ENCODE data around the gene TXNDC15.
"Not testable (repeated sequence)": the region's sequence is repeated elsewhere in the genome, so short reads cannot be mapped to it uniquely, and the experiment has no call there.

The TXNDC15 gene

GRCh38 chr5:134857401-134857800, 16.8 kb upstream of the TXNDC15 start:
- Histone ChIP-seq H3K36me3 (ENCODE audit: insufficient read depth, insufficient read length, low read length) (peaks cover 46% of the 10 kb centered on the region), H3K9ac (ENCODE audit: insufficient read length, low read depth) (no peak overlapping the region), H3K27me3 (ENCODE audit: insufficient read depth, insufficient read length) (no peaks in the 10 kb centered on the region), H3K9me3 (ENCODE audit: insufficient read depth, low read length) (no peaks in the 10 kb centered on the region), H3K4me1 (ENCODE audit: insufficient read depth, insufficient read length) (no peaks in the 10 kb centered on the region), H3K4me3 (ENCODE audit: insufficient read length, low read depth) (no peak overlapping the region)
- TF ChIP-seq ZNF274 (IDR thresholded peaks at IDR 0.05; ENCODE audit: low read depth, low read length) (no peak), SUZ12 (IDR thresholded peaks at IDR 0.05; ENCODE audit: extremely low read depth, insufficient read depth, insufficient read length) (no peak), YY1 (IDR thresholded peaks at IDR 0.05; ENCODE audit: insufficient read depth, insufficient read length) (no peak)
- DNase-seq (ENCODE audit: low read depth, low spot score) = no peak

GRCh38 chr5:134864707-134865106, 9.5 kb upstream of the TXNDC15 start:
- no peaks in the 10 kb centered on the region for H3K27me3 ChIP-seq (ENCODE audit: insufficient read depth, insufficient read length)
- no peaks in the 10 kb centered on the region for H3K4me1 ChIP-seq (ENCODE audit: insufficient read depth, insufficient read length)
- no peak overlapping the region for H3K4me3 ChIP-seq (ENCODE audit: insufficient read length, low read depth)
- TF ChIP-seq ZNF274 (IDR thresholded peaks at IDR 0.05; ENCODE audit: low read depth, low read length) (no peak), YY1 (IDR thresholded peaks at IDR 0.05; ENCODE audit: insufficient read depth, insufficient read length) (no peak), SUZ12 (IDR thresholded peaks at IDR 0.05; ENCODE audit: extremely low read depth, insufficient read depth, insufficient read length) (no peak)
- peaks cover 3% of the 10 kb centered on the region for H3K36me3 ChIP-seq (ENCODE audit: insufficient read depth, insufficient read length, low read length)
- H3K9me3 ChIP-seq (ENCODE audit: insufficient read depth, low read length) = no peaks in the 10 kb centered on the region
- H3K9ac ChIP-seq (ENCODE audit: insufficient read length, low read depth) = no peak overlapping the region
- DNase-seq (ENCODE audit: low read depth, low spot score) = no peak

- no peaks in the 10 kb centered on the region for H3K36me3 ChIP-seq (ENCODE audit: insufficient read depth, insufficient read length, low read length)
- no peaks in the 10 kb centered on the region for H3K4me1 ChIP-seq (ENCODE audit: insufficient read depth, insufficient read length)
- TF ChIP-seq YY1 (IDR thresholded peaks at IDR 0.05; ENCODE audit: insufficient read depth, insufficient read length) (no peak), SUZ12 (IDR thresholded peaks at IDR 0.05; ENCODE audit: extremely low read depth, insufficient read depth, insufficient read length) (no peak)
- H3K4me3 ChIP-seq (ENCODE audit: insufficient read length, low read depth) = peak overlapping the region; percentile 85
- no peak overlapping the region for H3K9ac ChIP-seq (ENCODE audit: insufficient read length, low read depth)
- H3K9me3 ChIP-seq (ENCODE audit: insufficient read depth, low read length) = no peaks in the 10 kb centered on the region
- no peaks in the 10 kb centered on the region for H3K27me3 ChIP-seq (ENCODE audit: insufficient read depth, insufficient read length)
- no peak for DNase-seq (ENCODE audit: low read depth, low spot score)
Observed at GRCh38 chr5:134873494-134873893, 677 bp upstream of the TXNDC15 start.

GRCh38 chr5:134874831-134875655, 872 bp downstream of the TXNDC15 start:
- no peaks in the 10 kb centered on the region for H3K9me3 ChIP-seq (ENCODE audit: insufficient read depth, low read length)
- no peaks in the 10 kb centered on the region for H3K27me3 ChIP-seq (ENCODE audit: insufficient read depth, insufficient read length)
- no peaks in the 10 kb centered on the region for H3K4me1 ChIP-seq (ENCODE audit: insufficient read depth, insufficient read length)
- H3K36me3 ChIP-seq (ENCODE audit: insufficient read depth, insufficient read length, low read length) = no peaks in the 10 kb centered on the region
- TF ChIP-seq YY1 (IDR thresholded peaks at IDR 0.05; ENCODE audit: insufficient read depth, insufficient read length) (no peak), SUZ12 (IDR thresholded peaks at IDR 0.05; ENCODE audit: extremely low read depth, insufficient read depth, insufficient read length) (no peak)
- H3K9ac ChIP-seq (ENCODE audit: insufficient read length, low read depth) = peak overlapping the region; percentile 95
- peak overlapping the region; percentile 85 for H3K4me3 ChIP-seq (ENCODE audit: insufficient read length, low read depth)
- DNase-seq (ENCODE audit: low read depth, low spot score) = no peak

GRCh38 chr5:134877159-134877558, 3.0 kb downstream of the TXNDC15 start:
- TF ChIP-seq YY1 (IDR thresholded peaks at IDR 0.05; ENCODE audit: insufficient read depth, insufficient read length) (no peak), ZNF274 (IDR thresholded peaks at IDR 0.05; ENCODE audit: low read depth, low read length) (no peak), SUZ12 (IDR thresholded peaks at IDR 0.05; ENCODE audit: extremely low read depth, insufficient read depth, insufficient read length) (no peak)
- DNase-seq (ENCODE audit: low read depth, low spot score) = no peak
- Histone ChIP-seq H3K9ac (ENCODE audit: insufficient read length, low read depth) (no peak overlapping the region), H3K36me3 (ENCODE audit: insufficient read depth, insufficient read length, low read length) (no peaks in the 10 kb centered on the region), H3K4me1 (ENCODE audit: insufficient read depth, insufficient read length) (no peaks in the 10 kb centered on the region), H3K27me3 (ENCODE audit: insufficient read depth, insufficient read length) (no peaks in the 10 kb centered on the region), H3K4me3 (ENCODE audit: insufficient read length, low read depth) (no peak overlapping the region), H3K9me3 (ENCODE audit: insufficient read depth, low read length) (no peaks in the 10 kb centered on the region)

- Histone ChIP-seq H3K9me3 (ENCODE audit: insufficient read depth, low read length) (no peaks in the 10 kb centered on the region), H3K27me3 (ENCODE audit: insufficient read depth, insufficient read length) (no peaks in the 10 kb centered on the region), H3K9ac (ENCODE audit: insufficient read length, low read depth) (no peak overlapping the region), H3K36me3 (ENCODE audit: insufficient read depth, insufficient read length, low read length) (no peaks in the 10 kb centered on the region), H3K4me3 (ENCODE audit: insufficient read length, low read depth) (no peak overlapping the region), H3K4me1 (ENCODE audit: insufficient read depth, insufficient read length) (no peaks in the 10 kb centered on the region)
- DNase-seq (ENCODE audit: low read depth, low spot score) = no peak
- TF ChIP-seq SUZ12 (IDR thresholded peaks at IDR 0.05; ENCODE audit: extremely low read depth, insufficient read depth, insufficient read length) (no peak), YY1 (IDR thresholded peaks at IDR 0.05; ENCODE audit: insufficient read depth, insufficient read length) (no peak), ZNF274 (IDR thresholded peaks at IDR 0.05; ENCODE audit: low read depth, low read length) (no peak)
Observed at GRCh38 chr5:134878403-134878802, 4.2 kb downstream of the TXNDC15 start.

- DNase-seq (ENCODE audit: low read depth, low spot score) = no peak
- no peak overlapping the region for H3K4me3 ChIP-seq (ENCODE audit: insufficient read length, low read depth)
- no peaks in the 10 kb centered on the region for H3K4me1 ChIP-seq (ENCODE audit: insufficient read depth, insufficient read length)
- H3K9ac ChIP-seq (ENCODE audit: insufficient read length, low read depth) = no peak overlapping the region
- H3K36me3 ChIP-seq (ENCODE audit: insufficient read depth, insufficient read length, low read length) = no peaks in the 10 kb centered on the region
- H3K27me3 ChIP-seq (ENCODE audit: insufficient read depth, insufficient read length) = no peaks in the 10 kb centered on the region
- H3K9me3 ChIP-seq (ENCODE audit: insufficient read depth, low read length) = no peaks in the 10 kb centered on the region
- TF ChIP-seq YY1 (IDR thresholded peaks at IDR 0.05; ENCODE audit: insufficient read depth, insufficient read length) (no peak), ZNF274 (IDR thresholded peaks at IDR 0.05; ENCODE audit: low read depth, low read length) (no peak), SUZ12 (IDR thresholded peaks at IDR 0.05; ENCODE audit: extremely low read depth, insufficient read depth, insufficient read length) (no peak)
Observed at GRCh38 chr5:134879456-134879855, 5.3 kb downstream of the TXNDC15 start.

GRCh38 chr5:134880937-134881336, 6.8 kb downstream of the TXNDC15 start:
- H3K27me3 ChIP-seq (ENCODE audit: insufficient read depth, insufficient read length); DNase-seq (ENCODE audit: low read depth, low spot score); H3K9ac ChIP-seq (ENCODE audit: insufficient read length, low read depth); H3K36me3 ChIP-seq (ENCODE audit: insufficient read depth, insufficient read length, low read length); H3K4me1 ChIP-seq (ENCODE audit: insufficient read depth, insufficient read length); H3K9me3 ChIP-seq (ENCODE audit: insufficient read depth, low read length); H3K4me3 ChIP-seq (ENCODE audit: insufficient read length, low read depth): not testable (repeated sequence)

GRCh38 chr5:134881711-134882110, 7.5 kb downstream of the TXNDC15 start:
- not testable (repeated sequence) for H3K4me3 ChIP-seq (ENCODE audit: insufficient read length, low read depth); H3K36me3 ChIP-seq (ENCODE audit: insufficient read depth, insufficient read length, low read length); H3K9ac ChIP-seq (ENCODE audit: insufficient read length, low read depth); H3K4me1 ChIP-seq (ENCODE audit: insufficient read depth, insufficient read length); DNase-seq (ENCODE audit: low read depth, low spot score); H3K27me3 ChIP-seq (ENCODE audit: insufficient read depth, insufficient read length); H3K9me3 ChIP-seq (ENCODE audit: insufficient read depth, low read length)
